PC-3 (cell line): Measurements from ENCODE around the gene PTPMT1.

Experiments used
- CTCF ChIP-seq: fragments of 300-600 bp; sonication (generic); conservative IDR thresholded peaks from 2 replicates; pipeline ENCODE4 v1.5.1; 2017; ENCODE audit warnings: antibody characterized with exemption, low read depth, mild to moderate bottlenecking, low read length
- EZH2 ChIP-seq: fragments of 300-600 bp; sonication (generic); IDR thresholded peaks from one replicate; pipeline ENCODE4 v1.6.1; 2017; ENCODE audit warnings: antibody characterized with exemption, mild to moderate bottlenecking, low read length; ENCODE audit not compliant: unreplicated experiment

GRCh38 chr11:47577460-47578041 is 12.2 kb downstream of the PTPMT1 start:
- TF ChIP-seq CTCF = no peak
- no peak for TF ChIP-seq EZH2
